HG02885 (cell line): ENCODE data around the gene CWC22.
"Not testable (repeated sequence)": the region's sequence is repeated elsewhere in the genome, so short reads cannot be mapped to it uniquely, and the experiment has no call there.

Experiments
- ATAC-seq: cut with Tn5 transposase; IDR thresholded peaks from one replicate; pipeline ENCODE4 v1.9.1; 2021; ENCODE audit warnings: mild to moderate bottlenecking; ENCODE audit not compliant: unreplicated experiment, poor library complexity

Gene CWC22

GRCh38 chr2:180006781-180007579 is at the start of gene CWC22:
CWC22 (minus strand) TSS chr2:180007297; CDS start chr2:179993341, 13,956 bp downstream.
- ATAC-seq, result peak; percentile 96

GRCh38 chr2:180056367-180057118 is 49.4 kb upstream of the CWC22 start:
- ATAC-seq, result no peak

- not testable (repeated sequence) for ATAC-seq
Observed at GRCh38 chr2:180054576-180054975, 47.5 kb upstream of the CWC22 start.

GRCh38 chr2:180050246-180050645 is 43.1 kb upstream of the CWC22 start:
- ATAC-seq, result no peak

GRCh38 chr2:180048251-180048650 is 41.2 kb upstream of the CWC22 start:
- no peak for ATAC-seq

- no peak for ATAC-seq
Observed at GRCh38 chr2:180046776-180047175, 39.7 kb upstream of the CWC22 start.

GRCh38 chr2:180046202-180046601 is 39.1 kb upstream of the CWC22 start:
- no peak for ATAC-seq

GRCh38 chr2:180040146-180040925 is 33.2 kb upstream of the CWC22 start:
- ATAC-seq, result no peak

GRCh38 chr2:180038997-180039396 is 31.9 kb upstream of the CWC22 start:
- ATAC-seq, result no peak

GRCh38 chr2:180033993-180034894 is 27.1 kb upstream of the CWC22 start:
- no peak for ATAC-seq

GRCh38 chr2:180029575-180029974 is 22.5 kb upstream of the CWC22 start:
- no peak for ATAC-seq

- no peak for ATAC-seq
Observed at GRCh38 chr2:180021850-180022249, 14.8 kb upstream of the CWC22 start.

- ATAC-seq, result no peak
Observed at GRCh38 chr2:180017784-180018183, 10.7 kb upstream of the CWC22 start.

- ATAC-seq, result no peak
Observed at GRCh38 chr2:180016937-180017336, 9.8 kb upstream of the CWC22 start.

- ATAC-seq, result no peak
Observed at GRCh38 chr2:180015951-180016709, 9.0 kb upstream of the CWC22 start.

- ATAC-seq, result no peak
Observed at GRCh38 chr2:180012523-180012922, 5.4 kb upstream of the CWC22 start.

- no peak for ATAC-seq
Observed at GRCh38 chr2:180010701-180011100, 3.6 kb upstream of the CWC22 start.

GRCh38 chr2:180006231-180006630 is 866 bp downstream of the CWC22 start:
- no peak for ATAC-seq

- not testable (repeated sequence) for ATAC-seq
Observed at GRCh38 chr2:180005465-180005864, 1.6 kb downstream of the CWC22 start.
